ENCODE measurements around the gene SYNE4. TPM values are rescaled to one million over a fixed set of nuclear protein-coding genes. Genes with fewer than 3 reads are reported as not detected.

Gene SYNE4
- total and polyA plus RNA-seq, 2 of the 13 experiments (the other 11 are each of a cell fraction or from before 2014, with no cell fraction given) = 13.7 to 23.0 TPM

GRCh38 chr19:36054733-36055686 lies 46.4 kb upstream of the SYNE4 start, which contains the start of gene WDR62 (continued):
- TF ChIP-seq ZNF407 (CRISPR knock-in tag; IDR thresholded peaks at IDR 0.05; ENCODE audit: not compliant biosample characterization) (no peak), ZIK1 (CRISPR knock-in tag; IDR thresholded peaks at IDR 0.05; ENCODE audit: borderline replicate concordance, low read depth) (peak; percentile 16; the same call in 1 of the 2 replicates), ZHX1 (CRISPR knock-in tag; IDR thresholded peaks at IDR 0.05; ENCODE audit: low read depth) (0 out of 2 replicates have a peak, but pooled peaks have one; percentile 6), ZBTB37 (CRISPR knock-in tag; IDR thresholded peaks at IDR 0.05) (no peak), HBP1 (CRISPR knock-in tag; IDR thresholded peaks at IDR 0.05; ENCODE audit: low read depth) (peak; percentile 79)
- TF ChIP-seq, protein P1, sequence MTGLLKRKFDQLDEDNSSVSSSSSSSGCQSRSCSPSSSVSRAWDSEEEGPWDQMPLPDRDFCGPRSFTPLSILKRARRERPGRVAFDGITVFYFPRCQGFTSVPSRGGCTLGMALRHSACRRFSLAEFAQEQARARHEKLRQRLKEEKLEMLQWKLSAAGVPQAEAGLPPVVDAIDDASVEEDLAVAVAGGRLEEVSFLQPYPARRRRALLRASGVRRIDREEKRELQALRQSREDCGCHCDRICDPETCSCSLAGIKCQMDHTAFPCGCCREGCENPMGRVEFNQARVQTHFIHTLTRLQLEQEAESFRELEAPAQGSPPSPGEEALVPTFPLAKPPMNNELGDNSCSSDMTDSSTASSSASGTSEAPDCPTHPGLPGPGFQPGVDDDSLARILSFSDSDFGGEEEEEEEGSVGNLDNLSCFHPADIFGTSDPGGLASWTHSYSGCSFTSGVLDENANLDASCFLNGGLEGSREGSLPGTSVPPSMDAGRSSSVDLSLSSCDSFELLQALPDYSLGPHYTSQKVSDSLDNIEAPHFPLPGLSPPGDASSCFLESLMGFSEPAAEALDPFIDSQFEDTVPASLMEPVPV (CRISPR knock-in tag; IDR thresholded peaks at IDR 0.05) = 0 out of 2 replicates have a peak, but pooled peaks have one; percentile 25
- TF ChIP-seq, protein P2, sequence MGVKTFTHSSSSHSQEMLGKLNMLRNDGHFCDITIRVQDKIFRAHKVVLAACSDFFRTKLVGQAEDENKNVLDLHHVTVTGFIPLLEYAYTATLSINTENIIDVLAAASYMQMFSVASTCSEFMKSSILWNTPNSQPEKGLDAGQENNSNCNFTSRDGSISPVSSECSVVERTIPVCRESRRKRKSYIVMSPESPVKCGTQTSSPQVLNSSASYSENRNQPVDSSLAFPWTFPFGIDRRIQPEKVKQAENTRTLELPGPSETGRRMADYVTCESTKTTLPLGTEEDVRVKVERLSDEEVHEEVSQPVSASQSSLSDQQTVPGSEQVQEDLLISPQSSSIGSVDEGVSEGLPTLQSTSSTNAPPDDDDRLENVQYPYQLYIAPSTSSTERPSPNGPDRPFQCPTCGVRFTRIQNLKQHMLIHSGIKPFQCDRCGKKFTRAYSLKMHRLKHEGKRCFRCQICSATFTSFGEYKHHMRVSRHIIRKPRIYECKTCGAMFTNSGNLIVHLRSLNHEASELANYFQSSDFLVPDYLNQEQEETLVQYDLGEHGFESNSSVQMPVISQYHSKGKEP (CRISPR knock-in tag; IDR thresholded peaks at IDR 0.05) = 0 out of 2 replicates have a peak, but pooled peaks have one; percentile 4

Data from HepG2 (cell line).